ENCODE results near the gene ZNF415.

ZNF415 gene

GRCh38 chr19:53082929-53083328 lies 49.8 kb downstream of the ZNF415 start:
- Histone ChIP-seq H3K4me3 (replicated peaks; ENCODE audit: insufficient read depth, low read length) (no peak overlapping the region), H3K27me3 (ENCODE audit: insufficient read depth, poor library complexity, severe bottlenecking) (no peaks in the 10 kb centered on the region), H3K27ac (replicated peaks) (no peak overlapping the region)
- no peak for DNase-seq (ENCODE audit: low read depth in 1 of 2, low spot score in 1 of 2)
- TF ChIP-seq, protein P1, sequence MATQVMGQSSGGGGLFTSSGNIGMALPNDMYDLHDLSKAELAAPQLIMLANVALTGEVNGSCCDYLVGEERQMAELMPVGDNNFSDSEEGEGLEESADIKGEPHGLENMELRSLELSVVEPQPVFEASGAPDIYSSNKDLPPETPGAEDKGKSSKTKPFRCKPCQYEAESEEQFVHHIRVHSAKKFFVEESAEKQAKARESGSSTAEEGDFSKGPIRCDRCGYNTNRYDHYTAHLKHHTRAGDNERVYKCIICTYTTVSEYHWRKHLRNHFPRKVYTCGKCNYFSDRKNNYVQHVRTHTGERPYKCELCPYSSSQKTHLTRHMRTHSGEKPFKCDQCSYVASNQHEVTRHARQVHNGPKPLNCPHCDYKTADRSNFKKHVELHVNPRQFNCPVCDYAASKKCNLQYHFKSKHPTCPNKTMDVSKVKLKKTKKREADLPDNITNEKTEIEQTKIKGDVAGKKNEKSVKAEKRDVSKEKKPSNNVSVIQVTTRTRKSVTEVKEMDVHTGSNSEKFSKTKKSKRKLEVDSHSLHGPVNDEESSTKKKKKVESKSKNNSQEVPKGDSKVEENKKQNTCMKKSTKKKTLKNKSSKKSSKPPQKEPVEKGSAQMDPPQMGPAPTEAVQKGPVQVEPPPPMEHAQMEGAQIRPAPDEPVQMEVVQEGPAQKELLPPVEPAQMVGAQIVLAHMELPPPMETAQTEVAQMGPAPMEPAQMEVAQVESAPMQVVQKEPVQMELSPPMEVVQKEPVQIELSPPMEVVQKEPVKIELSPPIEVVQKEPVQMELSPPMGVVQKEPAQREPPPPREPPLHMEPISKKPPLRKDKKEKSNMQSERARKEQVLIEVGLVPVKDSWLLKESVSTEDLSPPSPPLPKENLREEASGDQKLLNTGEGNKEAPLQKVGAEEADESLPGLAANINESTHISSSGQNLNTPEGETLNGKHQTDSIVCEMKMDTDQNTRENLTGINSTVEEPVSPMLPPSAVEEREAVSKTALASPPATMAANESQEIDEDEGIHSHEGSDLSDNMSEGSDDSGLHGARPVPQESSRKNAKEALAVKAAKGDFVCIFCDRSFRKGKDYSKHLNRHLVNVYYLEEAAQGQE (IDR thresholded peaks at IDR 0.05; ENCODE audit: insufficient replicate concordance, low read depth), result no peak
- no peak for TF ChIP-seq POLR2AphosphoS5 (IDR thresholded peaks at IDR 0.05; ENCODE audit: low read depth)
- TF ChIP-seq SPI1 (IDR thresholded peaks at IDR 0.05; ENCODE audit: borderline replicate concordance, low read depth), result no peak
- no peak for TF ChIP-seq GABPA (IDR thresholded peaks at IDR 0.05; ENCODE audit: low read depth)
- TF ChIP-seq CTCF (IDR thresholded peaks at IDR 0.05; ENCODE audit: insufficient read depth, low read length), result no peak

- TF ChIP-seq, protein P1 (IDR thresholded peaks at IDR 0.05; ENCODE audit: insufficient replicate concordance, low read depth), result no peak
- no peak for TF ChIP-seq GABPA (IDR thresholded peaks at IDR 0.05; ENCODE audit: low read depth)
- TF ChIP-seq SPI1 (IDR thresholded peaks at IDR 0.05; ENCODE audit: borderline replicate concordance, low read depth), result no peak
- TF ChIP-seq POLR2AphosphoS5 (IDR thresholded peaks at IDR 0.05; ENCODE audit: low read depth), result no peak
- DNase-seq (ENCODE audit: low read depth in 1 of 2, low spot score in 1 of 2), result no peak
- Histone ChIP-seq H3K4me3 (replicated peaks; ENCODE audit: insufficient read depth, low read length) (no peak overlapping the region), H3K27me3 (ENCODE audit: insufficient read depth, poor library complexity, severe bottlenecking) (no peaks in the 10 kb centered on the region), H3K27ac (replicated peaks) (no peak overlapping the region)
Observed at GRCh38 chr19:53079313-53079924, 53.3 kb downstream of the ZNF415 start.

DNA sequence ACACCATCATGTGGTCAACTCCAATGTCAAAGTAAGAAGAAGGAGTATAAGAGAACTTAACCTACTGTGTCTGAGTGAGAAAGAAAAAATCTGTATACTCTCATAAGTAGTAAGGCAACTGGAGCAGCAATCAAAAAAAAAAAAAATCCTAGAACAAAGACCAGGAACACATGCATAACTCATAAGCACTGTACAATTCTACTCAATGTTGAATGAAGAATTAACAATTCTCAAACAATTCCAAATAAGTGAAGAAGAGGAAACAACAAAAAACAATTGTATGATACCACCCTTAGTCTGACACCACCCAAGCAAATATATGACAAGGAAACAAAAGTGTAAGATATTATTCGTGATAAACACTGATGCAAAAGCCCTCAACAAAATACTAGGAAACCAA lies 54.0 kb downstream of the ZNF415 start:
- no peaks in the 10 kb centered on the region for H3K27me3 ChIP-seq (ENCODE audit: insufficient read depth, poor library complexity, severe bottlenecking)
- TF ChIP-seq GABPA (IDR thresholded peaks at IDR 0.05; ENCODE audit: low read depth) (no peak), POLR2AphosphoS5 (IDR thresholded peaks at IDR 0.05; ENCODE audit: low read depth) (no peak), CTCF (IDR thresholded peaks at IDR 0.05; ENCODE audit: insufficient read depth, low read length) (no peak), SPI1 (IDR thresholded peaks at IDR 0.05; ENCODE audit: borderline replicate concordance, low read depth) (no peak)
- TF ChIP-seq, protein P1 (IDR thresholded peaks at IDR 0.05; ENCODE audit: insufficient replicate concordance, low read depth), result no peak
- DNase-seq (ENCODE audit: low read depth in 1 of 2, low spot score in 1 of 2), result no peak
- no peak overlapping the region for H3K27ac ChIP-seq (replicated peaks)
- H3K4me3 ChIP-seq (replicated peaks; ENCODE audit: insufficient read depth, low read length), result no peak overlapping the region
